ENCODE measurements around the gene CCSER1.
"Not testable (repeated sequence)": the region's sequence is repeated elsewhere in the genome, so short reads cannot be mapped to it uniquely, and the experiment has no call there.

The CCSER1 gene

DNA sequence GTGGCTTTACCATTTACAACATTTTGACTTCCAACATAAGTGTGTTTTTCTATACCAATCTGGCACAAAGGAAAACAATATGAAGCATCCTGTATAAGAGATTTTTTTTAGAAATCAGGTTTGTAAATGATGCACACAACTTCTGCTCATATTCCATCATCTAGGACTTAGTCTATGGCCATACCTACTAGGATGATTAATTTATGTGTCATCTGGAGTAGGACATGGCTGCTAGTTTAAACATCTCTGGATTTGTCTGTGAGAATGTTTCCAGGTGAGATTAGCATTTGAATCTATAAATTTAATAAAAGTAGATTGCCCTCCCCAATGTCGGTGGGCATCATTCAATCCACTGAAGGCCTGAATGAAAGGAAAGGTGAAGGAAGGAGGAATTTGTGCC lies 1493.8 kb downstream of the CCSER1 start:
- in situ Hi-C loops (cut with MboI; ENCODE audit: low sequenced_read_pairs): no loop called here

GRCh38 chr4:91621446-91621845 lies 1494.3 kb downstream of the CCSER1 start:
- in situ Hi-C loops (cut with MboI; ENCODE audit: low sequenced_read_pairs): no loop called here

DNA sequence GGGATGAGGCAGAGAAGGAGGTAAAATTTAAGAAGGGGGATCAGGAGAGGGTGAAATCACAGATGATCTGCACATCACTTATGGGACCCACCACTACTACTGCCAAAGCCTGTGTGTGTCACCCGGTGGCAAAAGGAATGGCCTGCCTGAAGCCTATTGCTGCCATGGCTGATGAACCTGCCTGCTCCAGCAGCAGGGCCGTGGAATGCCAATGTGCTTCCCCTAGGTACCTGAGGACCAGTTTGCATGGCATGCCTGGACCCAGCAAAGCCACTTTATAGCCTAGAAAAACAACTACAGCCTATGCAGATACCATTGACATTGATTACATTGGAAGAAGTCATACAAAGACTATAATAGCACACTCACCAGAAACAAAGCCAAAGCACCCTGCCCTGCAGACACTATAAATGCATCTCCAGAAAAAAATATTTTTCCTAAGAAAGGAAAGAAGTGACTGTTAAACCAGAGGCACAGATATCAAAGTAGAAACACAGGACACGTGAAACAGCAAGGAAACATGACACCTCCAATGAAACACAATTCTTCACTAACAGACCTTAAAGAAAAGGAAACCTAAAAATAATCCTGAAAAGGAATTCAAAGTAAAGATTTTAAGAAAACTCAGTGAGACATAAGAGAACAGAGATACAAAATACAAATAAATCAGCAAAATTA lies 1495.9 kb downstream of the CCSER1 start:
- in situ Hi-C loops (cut with MboI; ENCODE audit: low sequenced_read_pairs): no loop called here

DNA sequence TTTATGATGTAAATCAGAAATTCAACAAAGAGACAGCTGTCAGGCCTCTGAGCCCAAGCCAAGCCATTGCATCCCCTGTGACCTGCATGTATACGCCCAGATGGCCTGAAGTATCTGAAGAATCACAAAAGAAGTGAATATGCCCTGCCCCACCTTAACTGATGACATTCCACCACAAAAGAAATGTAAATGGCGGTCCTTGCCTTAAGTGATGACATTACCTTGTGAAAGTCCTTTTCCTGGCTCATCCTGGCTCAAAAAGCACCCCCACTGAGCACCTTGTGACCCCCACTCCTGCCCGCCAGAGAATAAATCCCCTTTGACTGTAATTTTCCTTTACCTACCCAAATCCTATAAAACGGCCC lies 1496.4 kb downstream of the CCSER1 start:
- in situ Hi-C loops (cut with MboI; ENCODE audit: low sequenced_read_pairs): not testable (repeated sequence)

- in situ Hi-C loops (cut with MboI; ENCODE audit: low sequenced_read_pairs): no loop called here
Observed at GRCh38 chr4:91630054-91630453, 1502.9 kb downstream of the CCSER1 start.

DNA sequence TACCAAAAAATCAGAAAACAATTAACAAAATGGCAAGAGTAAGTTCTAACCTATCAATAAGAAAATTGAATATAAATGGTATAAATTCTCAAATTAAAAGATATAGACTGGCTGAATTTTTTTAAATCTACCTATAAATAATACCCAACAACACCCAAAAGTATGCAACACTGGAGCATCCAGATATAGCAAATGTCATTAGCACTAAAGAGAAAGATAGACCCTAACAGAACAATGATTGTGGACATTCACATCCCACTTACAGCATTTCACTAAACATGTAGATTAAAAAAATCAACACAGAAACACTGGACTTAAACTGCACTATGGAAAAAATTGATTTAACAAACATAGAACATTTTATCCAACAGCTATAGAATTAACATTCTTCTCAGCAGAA lies 1503.6 kb downstream of the CCSER1 start:
- in situ Hi-C loops (cut with MboI; ENCODE audit: low sequenced_read_pairs): no loop called here

- in situ Hi-C loops (cut with MboI; ENCODE audit: low sequenced_read_pairs): no loop called here
Observed at GRCh38 chr4:91631335-91631734, 1504.1 kb downstream of the CCSER1 start.

GRCh38 chr4:91636083-91636482 lies 1508.9 kb downstream of the CCSER1 start:
- in situ Hi-C loops (cut with MboI; ENCODE audit: low sequenced_read_pairs): no loop called here
